Measurements from ENCODE around the gene ARHGDIA. TPM values are rescaled to one million over a fixed set of nuclear protein-coding genes. Genes with fewer than 3 reads are reported as not detected.

ARHGDIA gene
- total RNA-seq, 1 donor from 2014 or later, result 239 TPM

DNA sequence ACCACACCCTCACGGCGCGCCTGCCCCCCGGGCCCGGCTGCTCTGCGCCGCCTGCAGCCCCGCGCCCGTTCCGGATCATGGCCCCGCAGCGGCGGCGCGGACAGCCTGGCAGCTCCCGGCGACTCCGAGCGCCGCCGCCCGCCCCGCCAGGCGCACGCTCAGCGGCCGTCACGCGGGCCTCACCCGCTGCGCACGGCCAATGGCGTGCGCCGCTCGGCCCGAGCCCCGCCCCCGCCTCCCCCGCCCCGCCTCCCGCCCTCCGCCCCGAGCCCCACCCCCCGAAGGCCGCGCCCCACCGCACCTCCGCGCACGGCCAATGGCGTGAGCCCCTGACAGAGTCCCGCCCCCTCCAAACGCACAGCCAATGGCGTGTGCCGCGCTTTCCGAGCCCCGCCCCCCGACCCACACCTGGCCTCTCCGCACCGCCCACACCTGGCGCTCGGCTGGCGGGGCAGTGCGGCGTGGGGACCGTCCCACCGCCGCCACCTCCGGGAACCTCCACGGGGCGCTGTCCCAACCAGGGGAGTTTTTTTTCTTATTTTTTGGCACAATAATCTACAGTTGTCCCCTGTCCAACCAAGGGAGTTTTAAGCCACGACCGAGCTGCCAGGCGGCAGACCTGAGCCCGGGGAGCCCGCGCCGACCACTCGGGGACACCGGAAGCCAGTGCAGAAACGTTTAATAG lies 40.3 kb upstream of the ARHGDIA start, which contains the start of gene PCYT2:
Gene PCYT2, minus strand, starts transcription at position 123 of the 685 bp plus-strand sequence. Its CDS starts 44 bp downstream, at position 79.
- peak within 1 kb of the TSS; percentile 97 for H3K27ac Mint-ChIP-seq
- H3K4me1 Mint-ChIP-seq (ENCODE audit: low read depth), result peaks cover 10% of the 10 kb centered on the region
- H3K4me3 Mint-ChIP-seq (ENCODE audit: low read depth), result peak within 1 kb of the TSS; percentile 92
- peak; percentile 52 for TF ChIP-seq CTCF (IDR thresholded peaks at IDR 0.05; ENCODE audit: unreplicated experiment)
- H3K36me3 Mint-ChIP-seq (ENCODE audit: insufficient read depth), result peaks cover 10% of the 10 kb centered on the region
- H3K27me3 Mint-ChIP-seq, result no peaks in the 10 kb centered on the region
- no peaks in the 10 kb centered on the region for H3K9me3 Mint-ChIP-seq (ENCODE audit: low read depth)
- DNase-seq (ENCODE audit: low spot score, unreplicated experiment), result peak; percentile 91

DNA sequence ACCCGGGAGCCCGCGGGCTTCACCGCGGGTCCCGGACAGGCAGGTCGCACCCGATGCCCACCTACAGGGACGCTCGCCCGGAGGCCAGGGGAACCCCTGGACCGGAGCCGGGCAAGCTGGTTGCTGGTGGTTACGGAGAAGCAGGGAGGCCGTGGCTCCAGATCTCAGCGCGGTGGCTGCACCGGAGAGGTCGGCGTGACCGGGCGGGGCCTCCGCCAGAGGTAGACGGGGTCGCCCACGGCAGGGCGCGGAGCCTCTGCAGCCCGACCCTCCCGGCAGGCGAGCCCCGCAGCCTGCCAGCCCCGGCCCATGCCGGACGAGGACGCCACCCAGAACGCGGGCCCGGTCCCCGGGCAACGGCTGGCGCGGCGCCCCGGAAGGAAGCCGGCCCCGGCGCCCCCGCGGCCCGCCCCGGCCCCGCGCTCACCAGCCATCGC lies 39.7 kb upstream of the ARHGDIA start:
- Mint-ChIP-seq H3K4me3 (ENCODE audit: low read depth) (peak overlapping the region; percentile 92), H3K27me3 (no peaks in the 10 kb centered on the region), H3K4me1 (ENCODE audit: low read depth) (peaks cover 10% of the 10 kb centered on the region), H3K36me3 (ENCODE audit: insufficient read depth) (peaks cover 10% of the 10 kb centered on the region), H3K9me3 (ENCODE audit: low read depth) (no peaks in the 10 kb centered on the region), H3K27ac (peak overlapping the region; percentile 97)
- no peak for TF ChIP-seq CTCF (IDR thresholded peaks at IDR 0.05; ENCODE audit: unreplicated experiment)
- no peak for DNase-seq (ENCODE audit: low spot score, unreplicated experiment)

DNA sequence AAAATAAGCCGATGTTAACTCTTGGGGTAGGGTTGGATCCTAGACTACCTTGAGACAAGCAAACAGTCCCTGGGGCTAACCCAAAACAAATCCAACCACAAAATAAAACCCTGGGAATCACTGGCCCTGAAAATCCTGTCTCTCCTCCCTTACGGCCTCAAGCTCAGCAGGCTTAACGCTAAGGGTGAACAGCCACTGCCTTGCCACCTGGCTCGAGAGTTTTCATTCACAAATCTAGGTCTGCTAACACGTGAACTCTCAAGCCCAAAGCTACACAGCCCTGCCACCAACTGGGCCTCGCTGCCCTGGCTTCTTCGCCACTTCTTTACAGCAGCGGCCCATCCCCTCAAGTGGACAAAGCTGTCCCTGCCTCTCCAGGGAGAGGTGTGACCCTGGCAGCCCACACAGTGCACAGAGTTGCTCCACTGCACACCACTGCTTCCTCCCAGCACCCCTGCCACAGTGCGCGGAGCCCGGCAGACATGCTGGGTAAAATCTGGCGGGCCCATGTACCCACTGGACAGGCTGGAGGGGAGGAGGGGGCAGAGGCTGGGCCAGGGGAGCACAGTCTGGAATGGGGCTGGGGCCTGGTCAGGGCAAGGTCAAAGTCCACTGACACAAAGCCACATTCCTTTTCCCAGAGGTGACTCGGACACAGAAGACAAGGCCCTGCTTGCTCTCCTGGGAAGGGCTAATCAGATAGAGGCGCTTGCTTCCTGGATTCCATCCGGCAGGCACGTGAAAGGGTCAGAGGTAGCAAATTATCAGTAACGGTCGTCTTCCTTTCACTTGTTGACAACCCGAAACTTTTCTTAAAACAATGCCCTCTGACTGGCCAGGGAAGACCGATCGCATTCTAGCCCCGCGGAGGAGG lies 39.1 kb upstream of the ARHGDIA start:
- no peak for TF ChIP-seq CTCF (IDR thresholded peaks at IDR 0.05; ENCODE audit: unreplicated experiment)
- Mint-ChIP-seq H3K4me3 (ENCODE audit: low read depth) (peak overlapping the region; percentile 92), H3K9me3 (ENCODE audit: low read depth) (no peaks in the 10 kb centered on the region), H3K27ac (peak overlapping the region; percentile 97), H3K27me3 (no peaks in the 10 kb centered on the region), H3K36me3 (ENCODE audit: insufficient read depth) (peaks cover 10% of the 10 kb centered on the region), H3K4me1 (ENCODE audit: low read depth) (peaks cover 10% of the 10 kb centered on the region)
- DNase-seq (ENCODE audit: low spot score, unreplicated experiment), result peak; percentile 45

DNA sequence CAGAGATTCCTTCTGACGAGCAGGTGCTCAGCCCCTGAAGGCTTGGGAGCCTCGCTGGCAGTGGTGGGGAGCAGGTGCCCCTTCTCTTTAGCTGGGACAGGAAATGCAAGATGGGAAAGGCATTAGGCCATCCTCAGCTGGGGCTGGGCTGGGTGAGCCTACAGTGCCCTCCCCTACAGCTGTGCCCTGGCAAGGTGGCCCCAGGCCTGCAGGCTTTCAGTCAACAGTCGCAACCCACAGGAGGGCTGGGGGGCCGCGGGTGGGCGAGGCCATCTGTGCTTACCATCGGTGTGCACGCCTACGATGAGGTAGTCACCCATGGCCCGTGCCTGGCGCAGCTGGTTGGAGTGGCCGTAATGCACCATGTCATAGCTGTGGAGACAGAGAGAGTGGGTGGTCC lies 38.1 kb upstream of the ARHGDIA start:
- Mint-ChIP-seq H3K27ac (peak overlapping the region; percentile 45), H3K4me1 (ENCODE audit: low read depth) (peaks cover 10% of the 10 kb centered on the region), H3K4me3 (ENCODE audit: low read depth) (peak overlapping the region; percentile 92), H3K9me3 (ENCODE audit: low read depth) (no peaks in the 10 kb centered on the region), H3K36me3 (ENCODE audit: insufficient read depth) (peaks cover 9% of the 10 kb centered on the region), H3K27me3 (no peaks in the 10 kb centered on the region)
- no peak for DNase-seq (ENCODE audit: low spot score, unreplicated experiment)
- TF ChIP-seq CTCF (IDR thresholded peaks at IDR 0.05; ENCODE audit: unreplicated experiment), result no peak

GRCh38 chr17:81908793-81909192 lies 37.7 kb upstream of the ARHGDIA start:
- no peak overlapping the region for H3K4me3 Mint-ChIP-seq (ENCODE audit: low read depth)
- DNase-seq (ENCODE audit: low spot score, unreplicated experiment), result no peak
- TF ChIP-seq CTCF (IDR thresholded peaks at IDR 0.05; ENCODE audit: unreplicated experiment), result no peak
- H3K36me3 Mint-ChIP-seq (ENCODE audit: insufficient read depth), result peaks cover 10% of the 10 kb centered on the region
- no peak overlapping the region for H3K27ac Mint-ChIP-seq
- no peaks in the 10 kb centered on the region for H3K27me3 Mint-ChIP-seq
- peaks cover 10% of the 10 kb centered on the region for H3K4me1 Mint-ChIP-seq (ENCODE audit: low read depth)
- H3K9me3 Mint-ChIP-seq (ENCODE audit: low read depth), result no peaks in the 10 kb centered on the region

Measured in progenitor cell of endocrine pancreas (in vitro differentiated cells).